D341Med (cell line): Measurements from ENCODE around the gene MAP2K1.
"Not testable (repeated sequence)": the region's sequence is repeated elsewhere in the genome, so short reads cannot be mapped to it uniquely, and the experiment has no call there.

Experiments
- DNase-seq: peaks from one replicate; pipeline ENCODE4 v3.0.0; 2012; ENCODE audit warnings: low spot score

MAP2K1 gene

GRCh38 chr15:66476535-66476934, 89.8 kb downstream of the MAP2K1 start:
- DNase-seq = no peak

GRCh38 chr15:66477011-66477410, 90.3 kb downstream of the MAP2K1 start:
- DNase-seq = no peak

- no peak for DNase-seq
Measured at GRCh38 chr15:66480267-66480666, 93.6 kb downstream of the MAP2K1 start.

- no peak for DNase-seq
Measured at GRCh38 chr15:66481107-66481856, 94.6 kb downstream of the MAP2K1 start.

GRCh38 chr15:66482539-66482938, 95.8 kb downstream of the MAP2K1 start:
- no peak for DNase-seq

- DNase-seq = no peak
Measured at GRCh38 chr15:66483131-66483566, 96.4 kb downstream of the MAP2K1 start.

- DNase-seq = no peak
Measured at GRCh38 chr15:66484539-66485112, 97.9 kb downstream of the MAP2K1 start.

- DNase-seq = no peak
Measured at GRCh38 chr15:66486887-66487286, 100.2 kb downstream of the MAP2K1 start.

- no peak for DNase-seq
Measured at GRCh38 chr15:66488525-66488924, 101.8 kb downstream of the MAP2K1 start.

- DNase-seq = no peak
Measured at GRCh38 chr15:66489179-66489791, 102.6 kb downstream of the MAP2K1 start.

GRCh38 chr15:66491846-66492245, 105.1 kb downstream of the MAP2K1 start:
- no peak for DNase-seq

GRCh38 chr15:66494262-66494661, 107.5 kb downstream of the MAP2K1 start:
- DNase-seq = no peak

- no peak for DNase-seq
Measured at GRCh38 chr15:66496951-66497501, 110.3 kb downstream of the MAP2K1 start.

GRCh38 chr15:66497502-66498455, 111.1 kb downstream of the MAP2K1 start, which contains the start of gene SNAPC5:
SNAPC5 (minus strand) TSS chr15:66497762; CDS start chr15:66497731, 31 bp downstream.
- DNase-seq = peak; percentile 96

- DNase-seq = no peak
Measured at GRCh38 chr15:66498501-66499386, 112.0 kb downstream of the MAP2K1 start.

- not testable (repeated sequence) for DNase-seq
Measured at GRCh38 chr15:66500346-66500745, 113.6 kb downstream of the MAP2K1 start.

GRCh38 chr15:66502491-66502890, 115.8 kb downstream of the MAP2K1 start:
- DNase-seq = no peak

- DNase-seq = not testable (repeated sequence)
Measured at GRCh38 chr15:66503041-66503648, 116.4 kb downstream of the MAP2K1 start.

- no peak for DNase-seq
Measured at GRCh38 chr15:66503780-66504562, 117.3 kb downstream of the MAP2K1 start.
